ENCODE results near the gene ID4. TPM values are rescaled to one million over a fixed set of nuclear protein-coding genes. Genes with fewer than 3 reads are reported as not detected.

The ID4 gene, protein sequence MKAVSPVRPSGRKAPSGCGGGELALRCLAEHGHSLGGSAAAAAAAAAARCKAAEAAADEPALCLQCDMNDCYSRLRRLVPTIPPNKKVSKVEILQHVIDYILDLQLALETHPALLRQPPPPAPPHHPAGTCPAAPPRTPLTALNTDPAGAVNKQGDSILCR
- 32.5 TPM for total RNA-seq

DNA sequence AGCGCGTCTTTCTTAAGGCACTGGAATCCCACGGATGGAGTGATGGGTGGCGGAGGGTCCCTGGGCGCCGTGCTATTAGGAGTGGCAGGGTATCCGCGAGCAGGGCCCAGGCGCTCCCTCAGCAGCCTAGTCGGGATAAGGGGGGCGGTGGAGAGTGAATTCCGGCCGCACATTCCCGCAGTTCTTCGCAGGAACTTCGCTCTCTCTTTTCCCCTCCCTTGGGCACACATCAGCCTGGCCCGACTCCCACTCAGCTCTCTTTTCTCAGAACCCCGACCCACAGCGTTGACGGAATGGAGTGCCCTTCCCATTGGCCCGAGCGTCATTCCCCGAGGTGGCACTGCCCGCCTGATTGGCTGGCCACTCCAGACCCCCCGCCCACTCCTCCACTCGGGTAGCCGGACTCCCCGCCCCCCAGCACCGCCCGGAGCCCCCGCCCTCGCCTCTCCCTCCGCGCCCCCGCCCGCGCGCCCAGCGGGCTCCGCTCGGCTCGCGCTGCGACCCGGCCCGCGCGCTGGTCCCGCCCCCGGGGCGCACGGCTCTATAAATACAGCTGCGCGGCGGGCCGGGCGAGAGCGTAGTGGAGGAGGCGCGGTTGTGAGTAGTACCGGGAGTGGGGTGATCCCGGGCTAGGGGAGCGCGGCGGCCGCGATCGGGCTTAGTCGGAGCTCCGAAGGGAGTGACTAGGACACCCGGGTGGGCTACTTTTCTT, at the start of gene ID4:
ID4 (plus strand) TSS at position 572 of the 712 bp plus-strand sequence. CDS start 385 bp downstream, outside the sequence.
- DNase-seq (ENCODE audit: low spot score) = peak; percentile 97

DNA sequence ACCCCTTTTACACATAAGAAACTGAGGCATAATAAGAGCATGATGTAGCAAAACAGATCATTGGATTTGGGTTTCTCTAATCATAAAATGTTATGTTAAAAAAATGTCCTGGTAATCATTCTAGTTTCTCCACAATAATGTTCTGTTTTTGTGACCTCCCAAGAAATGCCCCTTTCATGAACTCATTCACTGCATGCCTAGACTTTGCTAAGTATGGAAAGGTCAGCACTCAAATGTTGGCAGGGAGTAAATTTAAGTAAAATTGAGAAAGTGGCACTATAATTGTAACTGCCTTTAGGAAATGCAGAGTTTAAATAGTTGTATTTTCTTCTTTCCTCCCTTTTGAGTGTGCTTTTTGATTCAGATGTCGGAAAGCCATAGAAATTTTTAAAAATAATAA, 48.5 kb upstream of the ID4 start:
- no peak for DNase-seq (ENCODE audit: low spot score)

DNA sequence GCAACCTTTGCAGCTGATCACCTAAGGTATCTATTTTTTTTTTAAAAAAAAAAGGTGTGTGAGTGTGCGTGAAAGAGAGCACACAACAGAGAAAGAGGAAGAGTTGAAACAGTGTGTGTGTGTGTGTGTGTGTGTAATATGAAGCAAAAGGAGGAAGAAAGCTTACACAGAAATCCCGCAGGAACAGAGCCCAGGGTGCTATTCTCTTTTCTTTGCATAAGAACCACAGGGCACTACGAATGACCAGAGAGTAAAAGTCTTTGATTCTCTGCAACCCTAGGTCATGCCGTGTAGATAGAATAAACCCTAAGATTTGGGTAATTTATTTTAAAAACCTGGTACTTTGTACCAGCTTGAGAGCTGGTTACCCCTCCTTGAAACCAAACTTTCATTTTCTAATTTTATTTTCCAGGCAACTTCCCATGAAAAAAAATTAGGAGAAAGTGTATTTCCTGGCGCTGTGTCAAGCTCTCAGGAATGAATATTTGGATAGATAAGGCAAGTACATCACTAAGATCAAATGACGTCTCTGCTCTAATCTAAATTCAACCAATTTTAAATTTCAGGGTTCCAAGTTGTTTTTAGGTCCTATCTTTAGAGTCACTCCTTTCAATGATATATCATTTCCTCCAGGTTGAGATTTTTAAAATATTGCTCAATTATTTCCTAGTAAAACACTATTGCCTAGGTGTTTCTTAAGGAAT, 47.9 kb upstream of the ID4 start:
- DNase-seq (ENCODE audit: low spot score) = no peak

DNA sequence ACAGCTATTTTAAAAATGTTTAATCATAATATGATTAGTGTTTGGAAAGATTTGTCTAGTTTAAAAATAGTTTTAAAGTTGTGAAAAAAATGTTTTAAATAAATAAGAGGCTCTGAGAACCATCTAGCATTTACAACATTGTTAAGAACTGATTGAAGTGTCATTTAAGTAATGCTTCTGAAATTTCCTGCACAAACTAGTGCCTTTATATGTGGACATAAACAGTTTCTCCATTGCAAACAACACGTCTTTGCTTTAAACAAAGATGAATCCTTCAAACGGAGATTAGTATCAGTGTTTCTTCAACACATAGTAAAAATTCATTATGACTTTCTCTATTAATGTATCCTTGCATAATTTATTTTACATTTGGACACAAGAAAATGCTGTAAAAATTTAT, 45.9 kb upstream of the ID4 start:
- no peak for DNase-seq (ENCODE audit: low spot score)

DNA sequence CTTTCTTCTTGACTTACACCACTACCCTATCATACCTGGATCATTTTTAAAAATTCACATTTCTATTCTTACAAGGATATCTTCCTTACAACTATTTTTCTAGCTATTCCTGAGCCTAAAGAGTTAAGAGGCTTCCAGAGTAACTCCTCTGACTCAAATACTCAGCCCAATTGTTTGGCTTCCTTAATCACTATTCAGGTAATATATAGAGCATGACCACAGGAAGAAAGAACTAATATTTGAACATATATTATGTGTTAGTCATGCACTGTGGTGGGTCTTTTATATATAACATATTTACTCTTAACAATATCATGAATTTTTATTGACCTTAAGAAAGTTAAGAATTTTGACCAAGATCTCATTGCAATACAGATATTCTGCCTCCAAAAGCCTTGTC, 42.0 kb upstream of the ID4 start:
- DNase-seq (ENCODE audit: low spot score) = no peak

DNA sequence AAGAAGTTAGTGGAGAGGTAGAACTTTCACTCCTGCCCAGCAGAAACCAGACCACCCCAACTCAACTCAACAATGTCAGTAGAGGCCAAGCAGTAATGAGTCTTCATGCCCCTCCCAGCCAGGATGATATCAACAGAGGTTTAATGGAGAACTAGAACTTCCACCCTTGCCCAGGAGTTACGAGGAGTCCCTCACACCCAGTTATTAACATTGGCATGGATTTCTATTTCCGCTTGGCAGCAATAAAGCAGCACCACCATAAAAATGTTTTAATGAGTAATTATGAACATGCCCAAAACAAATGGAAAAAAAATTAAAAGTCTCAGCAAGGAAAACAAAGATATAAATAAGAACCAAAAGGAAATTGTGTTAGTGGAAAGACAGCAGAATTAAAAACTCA, 40.7 kb upstream of the ID4 start:
- no peak for DNase-seq (ENCODE audit: low spot score)

DNA sequence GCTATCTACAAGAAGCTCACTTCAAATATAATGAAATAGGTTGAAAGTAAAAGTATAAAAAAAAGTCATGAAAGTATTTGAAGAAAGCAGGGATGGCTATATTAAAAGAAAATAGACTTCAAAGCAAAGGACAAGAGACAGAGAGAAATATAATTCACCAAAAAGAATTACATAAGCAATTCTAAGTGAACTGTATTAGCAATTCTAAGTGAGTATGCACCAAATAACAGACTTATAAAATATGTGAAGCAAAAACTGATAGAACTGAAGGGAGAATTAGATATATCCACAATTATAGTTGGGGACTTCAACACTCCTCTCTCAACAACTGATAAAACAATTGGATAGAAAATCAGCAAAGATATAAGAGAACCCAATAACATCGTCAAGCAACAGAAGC, 38.8 kb upstream of the ID4 start:
- no peak for DNase-seq (ENCODE audit: low spot score)

DNA sequence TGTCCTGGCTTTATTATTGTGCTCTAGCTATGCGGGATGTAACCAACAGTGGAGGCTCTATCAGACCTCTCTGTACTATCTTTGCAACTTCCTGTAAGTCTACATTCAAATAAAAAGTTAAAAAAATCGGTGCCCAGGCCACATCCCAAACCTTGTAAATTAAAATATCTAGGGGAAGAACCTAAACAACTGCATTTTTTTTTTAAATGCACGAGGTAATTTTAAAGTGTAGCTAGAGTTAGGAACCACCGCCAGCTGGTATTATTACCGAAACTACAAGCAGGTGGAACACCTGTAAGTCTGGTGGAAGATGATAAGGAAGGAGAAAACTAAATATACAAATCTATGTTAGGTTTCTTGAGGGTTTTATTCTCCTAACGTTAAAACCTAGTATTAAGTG, 34.5 kb upstream of the ID4 start:
- no peak for DNase-seq (ENCODE audit: low spot score)

DNA sequence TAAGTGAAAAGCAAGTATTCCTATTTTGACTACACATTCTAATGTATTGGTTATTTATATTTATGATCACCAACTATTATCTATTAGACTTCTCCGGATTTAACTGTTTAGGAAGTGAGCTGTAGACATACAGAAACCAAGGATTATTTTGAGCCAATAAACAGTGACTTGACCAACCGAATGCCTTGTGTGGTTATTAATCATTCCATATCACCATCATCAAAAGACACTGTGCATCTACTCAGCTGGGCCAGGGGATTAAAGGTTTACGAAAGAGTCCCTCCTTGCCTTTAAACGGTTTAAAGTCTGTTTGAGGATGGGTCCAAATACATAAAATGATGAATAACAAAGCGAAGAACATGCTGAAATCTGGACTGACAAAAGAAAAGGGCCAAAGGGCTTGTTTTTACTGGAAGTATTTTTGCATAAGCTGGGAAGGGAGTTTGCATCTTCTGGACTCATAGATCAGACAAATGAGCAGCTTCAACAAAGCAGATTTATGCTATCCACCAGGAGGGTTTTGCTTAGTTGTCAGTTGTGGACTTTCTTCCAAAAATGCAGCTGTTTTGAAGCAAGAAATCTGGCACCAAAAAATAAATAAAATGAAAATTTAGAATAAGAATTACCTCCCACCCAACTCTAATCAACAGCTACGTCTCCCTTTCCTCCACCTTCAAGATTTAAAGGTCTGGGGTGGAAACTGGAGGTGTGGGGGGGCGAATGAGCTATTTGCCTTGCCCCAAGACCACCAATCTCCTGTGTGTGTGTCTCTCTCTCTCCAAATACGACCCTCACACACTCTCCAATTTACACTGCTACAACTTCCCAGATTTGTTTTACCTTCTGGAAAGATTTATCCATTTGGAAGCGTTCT, 33.6 kb upstream of the ID4 start:
- DNase-seq (ENCODE audit: low spot score) = no peak

DNA sequence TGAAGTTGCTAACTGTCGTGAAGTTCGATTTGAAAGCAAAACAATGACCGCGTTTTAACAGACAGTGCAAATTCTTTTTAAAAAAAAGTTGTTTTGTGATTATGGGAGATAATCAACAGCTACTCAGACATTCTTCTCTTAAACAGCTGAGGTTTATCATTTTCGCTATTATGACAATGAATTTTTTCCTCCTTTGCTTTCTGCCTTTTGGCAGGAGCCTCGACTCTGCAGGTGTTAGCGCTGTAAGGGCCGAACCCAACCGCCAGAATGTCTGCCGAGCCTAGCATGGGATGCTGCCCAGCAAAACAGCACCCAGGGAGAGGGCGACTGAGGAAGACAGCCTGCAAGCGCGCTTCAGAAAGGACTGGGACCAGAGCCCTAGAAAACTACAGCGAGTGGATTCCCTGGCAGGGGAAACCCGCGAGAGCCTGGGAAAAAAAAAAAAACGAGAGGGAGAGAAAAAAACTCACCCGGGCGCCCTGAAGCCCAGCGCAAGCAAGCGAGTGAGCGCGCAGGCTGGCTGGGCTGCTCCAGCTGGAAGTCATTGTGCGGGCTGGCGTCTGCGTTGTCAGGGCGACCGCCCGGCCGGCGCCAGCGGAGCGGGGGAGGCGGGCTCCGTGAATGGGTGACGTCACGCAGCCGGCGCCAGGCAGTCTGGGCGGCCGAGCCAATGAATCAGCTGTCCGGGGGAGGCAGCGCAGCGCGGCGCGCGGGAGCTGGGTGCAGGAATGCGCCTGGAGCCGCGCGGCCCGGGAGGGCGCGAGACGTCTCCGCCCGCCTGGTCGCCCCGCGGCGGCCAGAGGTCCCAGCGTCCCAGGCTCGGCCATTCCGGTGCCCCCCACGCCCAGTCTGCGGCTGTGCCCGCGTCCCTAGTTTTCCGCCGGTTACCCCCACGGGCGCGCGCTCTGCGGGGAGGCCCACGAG, 32.7 kb upstream of the ID4 start:
- peak; percentile 95 for DNase-seq (ENCODE audit: low spot score)

DNA sequence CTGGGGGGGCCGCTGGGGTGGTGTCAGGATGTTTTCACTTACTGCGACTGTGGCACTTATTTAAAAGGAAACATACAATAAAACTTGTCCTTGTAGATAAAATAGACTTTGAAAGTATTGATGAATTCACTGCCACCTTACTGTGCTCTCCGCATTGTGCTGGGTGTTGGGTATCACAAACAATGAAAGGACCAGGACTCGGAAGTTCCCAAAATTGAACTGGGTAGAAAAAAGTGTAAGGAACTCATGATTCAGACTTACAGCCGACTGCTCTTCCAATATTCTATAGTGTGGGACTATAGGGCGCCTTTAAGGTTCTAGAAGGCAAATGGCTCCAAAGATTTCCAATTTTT, 32.1 kb upstream of the ID4 start:
- DNase-seq (ENCODE audit: low spot score) = no peak

DNA sequence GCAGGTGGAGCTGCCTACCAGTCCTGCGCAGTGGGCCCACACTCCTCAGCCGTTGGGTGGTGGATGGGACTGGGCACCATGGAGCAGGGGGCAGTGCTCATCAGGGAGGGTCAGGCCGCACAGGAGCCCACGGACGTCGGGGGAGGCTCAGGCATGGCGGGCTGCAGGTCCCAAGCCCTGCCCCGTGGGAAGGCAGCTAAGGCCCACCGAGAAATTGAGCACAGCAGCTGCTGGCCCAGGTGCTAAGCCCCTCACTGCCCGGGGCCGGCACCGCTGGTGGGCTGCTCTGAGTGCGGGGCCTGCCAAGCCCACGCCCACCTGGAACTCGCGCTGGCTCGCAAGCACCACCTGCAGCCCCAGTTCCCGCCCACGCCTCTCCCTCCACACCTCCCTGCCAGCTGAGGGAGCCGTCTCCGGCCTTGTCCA, 30.2 kb upstream of the ID4 start:
- DNase-seq (ENCODE audit: low spot score) = no peak

DNA sequence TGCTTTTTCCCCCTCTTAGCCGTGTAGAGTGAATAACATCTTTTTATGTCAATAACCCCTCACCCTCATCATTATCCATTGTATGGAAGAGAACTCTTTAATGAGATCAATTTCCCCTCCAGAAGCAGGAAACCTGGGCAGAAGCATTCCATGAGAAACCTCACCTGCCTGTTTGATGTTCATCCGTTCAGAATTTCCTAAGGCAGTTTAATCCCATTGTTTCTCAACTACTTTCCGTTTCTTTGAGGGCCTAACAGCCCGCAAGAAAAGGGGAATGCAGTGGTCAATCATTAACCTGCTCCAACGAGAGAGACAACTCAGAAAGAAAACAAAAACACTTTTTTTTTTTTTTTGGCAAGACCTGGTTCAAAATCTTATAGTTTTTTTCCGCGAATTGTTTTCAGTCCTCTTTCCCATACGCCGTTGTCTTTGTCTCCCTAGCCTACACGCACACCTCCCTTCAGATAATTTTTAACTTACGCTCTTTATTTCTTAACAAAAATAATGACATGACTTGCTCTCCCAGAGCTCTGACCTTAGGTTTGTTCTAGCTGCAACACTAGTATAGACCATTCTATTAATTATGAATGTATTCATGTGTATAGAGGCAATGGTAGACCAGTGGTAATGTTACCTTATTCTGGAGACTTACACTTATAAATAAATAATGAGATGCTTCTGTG, 25.6 kb upstream of the ID4 start:
- DNase-seq (ENCODE audit: low spot score) = no peak

DNA sequence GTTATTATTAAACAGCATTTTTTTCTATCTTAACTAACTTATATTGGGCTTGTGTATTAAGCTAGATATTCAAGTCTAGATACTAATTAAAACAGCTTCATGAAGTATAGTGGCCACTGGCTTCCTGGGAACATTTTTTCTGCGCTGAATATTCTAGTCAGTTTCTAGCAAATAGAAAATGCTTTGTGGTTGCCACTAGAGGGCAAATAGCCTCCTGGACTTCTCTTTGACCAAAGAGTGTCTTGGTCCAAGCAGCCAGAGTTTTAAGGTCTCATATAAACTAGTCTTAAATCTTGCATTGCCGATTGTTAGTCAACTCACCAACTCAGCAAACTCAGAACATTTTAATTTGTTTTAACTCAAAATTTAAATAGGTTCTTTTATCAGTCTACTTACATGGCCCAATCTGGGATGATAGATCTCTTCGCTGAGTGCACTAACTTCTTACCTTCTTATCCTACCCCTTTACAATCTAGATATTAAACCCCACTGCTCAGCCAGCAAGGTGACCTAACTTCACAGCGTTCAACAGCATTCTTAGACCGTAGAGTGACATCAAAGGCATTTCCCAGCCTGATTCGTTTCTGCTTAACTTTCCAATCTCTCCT, 24.6 kb upstream of the ID4 start:
- DNase-seq (ENCODE audit: low spot score) = no peak

DNA sequence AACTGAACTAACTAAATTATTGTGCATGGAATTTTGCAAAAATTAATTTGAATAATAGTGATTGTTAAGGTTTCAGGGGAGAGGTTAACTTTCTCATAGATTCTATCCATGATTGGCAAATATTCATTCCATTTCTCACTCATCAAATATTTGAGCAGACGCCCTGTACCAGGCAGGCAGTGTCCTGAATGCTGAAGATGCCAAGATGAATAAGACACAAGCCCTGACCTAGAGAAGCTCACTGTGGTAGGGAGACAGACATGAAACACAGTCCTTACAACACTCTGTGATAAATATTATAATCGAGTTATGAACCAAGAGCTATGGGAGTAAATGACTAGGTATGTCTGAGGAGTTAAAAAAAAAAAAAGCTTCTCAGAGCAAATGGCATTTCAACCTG, 18.4 kb upstream of the ID4 start:
- no peak for DNase-seq (ENCODE audit: low spot score)

DNA sequence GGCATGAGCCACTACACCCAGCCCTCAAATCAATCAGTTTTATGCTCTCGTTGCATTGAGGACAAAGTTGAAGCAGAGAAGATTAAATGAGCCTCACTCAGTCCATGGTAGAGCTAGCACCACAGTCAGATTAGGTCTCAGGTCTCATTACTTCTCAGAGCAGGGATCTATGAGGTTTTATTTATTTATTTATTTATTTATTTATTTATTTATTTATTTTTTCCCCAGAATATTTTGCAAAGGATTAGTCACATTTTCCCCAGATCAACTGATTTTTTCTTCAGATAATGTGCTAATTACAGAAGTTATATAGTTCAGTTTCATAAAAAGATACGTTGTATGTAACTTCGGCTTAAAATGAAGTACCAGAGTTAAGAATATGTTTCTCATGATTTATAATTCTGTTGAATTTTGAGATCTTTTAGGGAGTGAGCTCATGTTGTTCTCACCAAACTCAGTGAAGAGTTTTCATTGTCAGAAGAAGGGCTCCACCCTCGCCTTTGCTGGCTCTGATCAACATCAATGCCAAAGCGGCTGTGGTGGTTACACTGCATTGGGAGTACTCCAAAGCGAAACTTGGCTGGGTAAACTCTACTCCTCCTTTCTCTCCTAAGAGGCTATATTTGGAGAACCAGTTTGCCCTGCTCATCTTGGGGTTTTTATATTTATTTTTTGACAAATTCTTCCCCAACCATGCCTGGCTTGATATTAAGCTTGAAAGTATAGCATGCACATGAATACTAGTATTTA, 12.9 kb upstream of the ID4 start:
- DNase-seq (ENCODE audit: low spot score) = no peak

DNA sequence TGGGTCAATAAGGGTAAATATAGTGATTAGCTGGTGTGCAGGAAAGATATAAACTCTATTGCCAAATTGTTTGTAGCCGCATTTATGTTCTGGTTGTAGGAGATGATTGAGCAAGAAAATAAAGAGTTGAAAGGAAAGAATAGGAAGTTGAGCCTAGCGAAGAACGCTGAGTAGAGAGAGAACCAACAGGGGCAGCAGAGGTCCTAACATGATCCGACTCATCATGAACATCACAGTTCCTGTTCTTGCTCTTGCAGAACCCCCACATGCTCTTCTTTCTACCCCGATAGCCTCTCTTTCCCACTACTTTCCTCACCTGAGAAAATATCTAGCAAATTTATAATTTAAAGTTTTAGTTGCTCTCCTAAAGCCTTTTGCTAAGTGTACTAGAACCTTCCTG, 9.9 kb upstream of the ID4 start:
- no peak for DNase-seq (ENCODE audit: low spot score)

DNA sequence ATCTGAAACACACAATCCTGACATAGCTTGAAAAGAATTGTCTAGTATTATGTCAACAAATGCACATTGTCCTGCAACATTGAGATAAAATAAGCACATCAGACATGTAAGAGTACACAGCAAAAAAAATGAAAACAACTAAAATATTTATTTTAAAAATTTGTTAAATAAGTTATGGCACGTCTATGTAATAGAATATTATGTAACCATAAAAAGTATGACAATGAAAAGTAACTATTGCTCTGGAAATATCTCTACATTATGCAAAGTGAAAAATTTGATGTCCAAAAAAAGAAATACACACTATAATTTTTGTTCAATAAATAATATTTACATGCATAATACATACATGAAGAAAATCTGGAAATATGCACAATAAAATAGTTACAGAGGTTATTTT, 9.3 kb upstream of the ID4 start:
- no peak for DNase-seq (ENCODE audit: low spot score)

DNA sequence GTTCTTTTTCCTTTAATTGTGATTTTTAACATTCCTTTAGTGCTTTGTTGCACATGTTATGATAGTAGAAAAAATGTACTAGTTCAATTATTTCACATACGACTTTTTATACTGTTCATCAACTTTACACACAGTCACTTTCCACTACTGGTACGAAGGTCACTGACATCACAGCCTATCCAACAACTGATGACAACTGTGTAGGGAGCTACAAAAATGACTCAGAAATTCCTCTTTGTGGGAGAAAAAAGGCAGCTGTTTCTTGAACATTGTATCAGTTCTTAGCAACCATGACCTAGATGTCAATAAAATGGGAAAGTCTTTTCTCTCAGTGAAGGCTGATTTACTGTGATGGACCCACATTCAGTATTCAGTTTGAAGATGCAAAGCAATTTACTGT, 7.0 kb upstream of the ID4 start:
- no peak for DNase-seq (ENCODE audit: low spot score)

DNA sequence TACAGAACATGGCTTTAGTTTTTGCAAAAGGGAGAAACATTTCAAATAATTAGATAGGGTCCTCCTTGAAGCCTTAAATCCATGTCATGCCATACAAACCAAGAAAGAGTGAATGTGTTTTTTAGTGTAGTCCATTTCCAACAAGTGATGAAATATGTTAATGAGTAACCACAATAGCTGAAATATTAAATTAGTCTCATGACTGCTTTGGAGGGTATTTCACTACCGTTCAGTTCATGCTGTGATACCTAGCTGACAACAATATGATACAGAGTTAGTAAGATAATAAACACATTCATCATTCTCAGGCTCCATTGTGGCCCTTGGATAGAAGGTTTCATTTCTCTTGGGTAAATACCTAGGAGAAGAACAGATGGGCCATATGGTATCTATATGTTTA, 5.8 kb upstream of the ID4 start:
- DNase-seq (ENCODE audit: low spot score) = no peak

Measured in ureter (tissue), 1 donor.